Activated naive CD4-positive, alpha-beta T cell treated with Interleukin-2 at 50 U/mL for 16 hours (primary cell): Measurements from ENCODE around the gene HYOU1.
"Not testable (repeated sequence)": the region's sequence is repeated elsewhere in the genome, so short reads cannot be mapped to it uniquely, and the experiment has no call there.

ENCODE experiments used
- DNase-seq: peaks from one replicate; pipeline ENCODE4 v3.0.0-alpha.2; 2020

The HYOU1 gene

DNA sequence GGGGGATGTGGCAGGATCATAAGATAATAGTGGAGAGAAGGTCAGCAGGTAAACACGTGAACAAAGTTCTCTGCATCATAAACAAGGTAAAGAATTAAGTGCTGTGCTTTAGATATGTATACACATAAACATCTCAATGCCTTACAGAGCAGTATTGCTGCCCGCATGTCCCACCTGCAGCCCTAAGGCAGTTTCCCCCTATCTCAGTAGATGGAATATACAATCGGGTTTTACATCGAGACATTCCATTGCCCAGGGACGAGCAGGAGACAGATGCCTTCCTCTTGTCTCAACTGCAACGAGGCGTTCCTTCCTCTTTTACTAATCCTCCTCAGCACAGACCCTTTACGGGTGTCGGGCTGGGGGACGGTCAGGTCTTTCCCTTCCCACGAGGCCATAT is 17.5 kb downstream of the HYOU1 start:
- not testable (repeated sequence) for DNase-seq

- DNase-seq, result no peak
Observed at GRCh38 chr11:119038884-119039283, 18.1 kb downstream of the HYOU1 start.

GRCh38 chr11:119034813-119035212 is 22.2 kb downstream of the HYOU1 start:
- no peak for DNase-seq

DNA sequence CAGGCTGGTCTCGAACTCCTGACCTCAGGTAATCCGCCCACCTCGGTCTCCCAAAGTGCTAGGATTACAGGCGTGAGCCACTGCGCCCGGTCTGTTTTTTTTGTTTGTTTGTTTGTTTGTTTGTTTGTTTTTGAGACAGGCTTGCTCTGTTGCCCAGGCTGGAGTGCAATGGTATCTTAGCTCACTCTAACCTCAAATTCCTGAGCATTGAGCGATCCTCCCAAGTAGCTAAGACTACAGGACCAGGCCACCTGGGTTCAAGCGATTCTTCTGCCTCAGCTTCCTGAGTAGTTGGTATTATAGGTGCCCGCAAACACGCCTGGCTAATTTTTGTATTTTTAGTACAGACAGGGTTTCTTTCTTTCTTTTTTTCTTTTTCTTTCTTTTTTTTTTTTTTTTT is 23.6 kb downstream of the HYOU1 start:
- not testable (repeated sequence) for DNase-seq

- DNase-seq, result no peak
Observed at GRCh38 chr11:119031912-119032280, 25.1 kb downstream of the HYOU1 start.

DNA sequence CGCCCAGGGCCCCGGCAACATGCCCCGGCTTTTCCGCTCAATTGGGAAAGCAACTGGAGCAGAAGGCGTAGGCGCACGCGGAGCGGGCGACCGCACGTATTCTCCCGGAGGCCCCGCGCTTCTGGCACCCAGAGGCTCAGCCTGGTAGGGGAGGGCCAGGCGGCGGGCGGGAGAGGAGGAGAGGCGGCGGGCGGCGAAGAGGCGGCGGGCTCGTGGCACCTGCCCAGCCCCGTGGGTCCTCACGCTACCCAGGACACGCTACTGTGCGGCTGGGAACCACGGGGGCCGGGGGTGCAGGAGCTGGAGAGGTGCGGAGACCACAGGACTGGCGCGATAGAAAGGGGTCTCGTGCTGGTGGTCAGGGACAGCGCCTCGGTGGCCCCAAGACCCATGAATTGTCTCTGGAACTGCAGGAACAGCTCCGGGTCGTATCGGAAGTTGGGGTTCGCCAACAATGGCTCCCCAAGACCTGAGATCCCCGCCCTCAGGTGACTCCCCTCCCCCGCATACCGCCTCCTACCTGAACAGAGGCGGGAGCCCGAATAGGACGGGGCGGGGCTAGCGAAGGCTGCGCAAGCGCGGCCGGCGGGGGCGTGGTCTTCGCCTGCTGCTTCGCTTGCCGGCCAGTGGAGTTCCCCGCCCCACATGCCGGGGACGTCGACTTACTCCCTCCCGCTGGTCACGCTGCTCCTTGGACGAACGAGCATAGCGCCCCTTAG is 26.5 kb downstream of the HYOU1 start, which contains the start of gene SLC37A4:
TSS of gene SLC37A4 (minus strand) at position 549 of the 719 bp plus-strand sequence.
- peak; percentile 98 for DNase-seq

- no peak for DNase-seq
Observed at GRCh38 chr11:119030029-119030328, 27.0 kb downstream of the HYOU1 start.

- peak; percentile 73 for DNase-seq
Observed at GRCh38 chr11:119029340-119030028, 27.5 kb downstream of the HYOU1 start.

GRCh38 chr11:119029069-119029339 is 28.0 kb downstream of the HYOU1 start:
- DNase-seq, result no peak

- no peak for DNase-seq
Observed at GRCh38 chr11:119028346-119029068, 28.5 kb downstream of the HYOU1 start.

GRCh38 chr11:119027561-119028345 is 29.3 kb downstream of the HYOU1 start:
- no peak for DNase-seq

DNA sequence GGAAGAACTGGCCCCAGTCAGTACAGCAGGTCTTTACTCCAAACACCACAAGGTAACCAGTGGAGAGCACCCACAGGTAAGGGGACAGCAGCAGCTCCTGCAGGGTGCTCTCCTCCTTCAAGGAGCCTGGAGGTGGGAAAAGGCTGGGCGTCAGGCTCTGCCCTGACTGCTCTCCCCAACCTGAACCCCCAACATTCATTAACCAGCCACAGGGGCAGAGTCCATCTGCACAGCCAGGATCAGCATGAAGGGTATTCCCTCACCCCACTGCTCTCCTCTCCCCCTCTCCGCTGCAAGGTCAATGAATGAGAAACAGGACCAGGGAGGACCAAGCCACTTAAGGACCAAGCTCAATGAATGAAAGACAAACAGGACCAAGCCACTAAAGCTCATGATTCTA is 30.0 kb downstream of the HYOU1 start:
- no peak for DNase-seq

GRCh38 chr11:119025978-119026766 is 30.8 kb downstream of the HYOU1 start:
- no peak for DNase-seq

- no peak for DNase-seq
Observed at GRCh38 chr11:119025541-119025940, 31.5 kb downstream of the HYOU1 start.

DNA sequence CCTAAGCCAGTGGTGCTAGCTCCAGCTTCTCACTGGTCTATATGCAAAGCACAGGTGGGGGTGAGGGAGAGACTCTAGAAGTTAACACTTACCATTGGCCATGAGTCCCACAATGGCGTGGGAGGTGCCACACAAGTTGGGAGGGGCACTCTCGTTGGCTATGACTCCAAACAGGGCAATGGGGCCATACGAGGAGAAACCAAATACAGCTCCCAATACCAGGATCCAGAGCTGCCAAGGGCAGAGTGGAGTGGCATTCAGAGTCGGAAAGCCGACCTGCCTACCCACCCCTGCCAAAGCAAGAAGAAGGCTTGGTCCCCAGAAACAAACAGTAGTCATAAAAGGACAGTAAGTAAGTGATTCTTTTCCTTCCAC is 31.9 kb downstream of the HYOU1 start:
- DNase-seq, result no peak

DNA sequence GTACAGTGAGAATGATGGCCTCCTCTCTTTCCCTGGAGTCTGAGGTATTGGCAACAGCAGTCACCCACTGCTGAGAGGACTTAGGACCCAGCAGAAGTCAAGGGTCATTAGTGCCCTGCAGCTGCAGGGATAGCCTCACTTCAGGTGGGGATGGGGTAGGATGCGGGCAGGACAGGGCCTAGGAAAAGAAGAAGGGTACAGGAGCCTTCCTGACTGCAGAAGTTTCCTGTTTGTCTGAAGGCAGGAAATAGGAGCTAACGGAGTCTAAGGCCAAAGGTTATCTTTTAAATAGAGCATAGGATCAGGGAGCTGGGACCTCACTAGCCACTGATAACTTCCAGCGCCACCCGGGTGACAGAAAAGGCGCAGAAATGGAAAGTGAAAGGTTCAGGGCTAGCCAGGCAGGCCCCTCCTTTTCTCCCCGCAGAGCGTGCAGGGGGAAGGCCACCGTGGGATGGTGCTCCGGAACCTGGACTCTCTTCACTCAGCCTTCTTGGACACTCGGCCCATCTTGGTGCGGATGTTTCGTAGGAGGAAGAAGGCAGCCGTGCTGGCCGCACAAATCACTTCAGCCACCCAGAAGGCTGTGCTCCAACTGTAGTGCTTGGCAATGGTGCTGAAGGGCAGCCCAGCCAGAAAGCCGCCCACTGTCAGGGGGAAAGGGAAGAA is 32.4 kb downstream of the HYOU1 start:
- DNase-seq, result no peak

- no peak for DNase-seq
Observed at GRCh38 chr11:119023741-119024140, 33.3 kb downstream of the HYOU1 start.

GRCh38 chr11:119021631-119022030 is 35.4 kb downstream of the HYOU1 start:
- no peak for DNase-seq

GRCh38 chr11:119019996-119020395 is 37.0 kb downstream of the HYOU1 start:
- no peak for DNase-seq

GRCh38 chr11:119018074-119018938 is 38.7 kb downstream of the HYOU1 start, which contains the start of the genes RPS25 and TRAPPC4:
Gene RPS25 (minus strand): TSS chr11:119018343. CDS start chr11:119018284, 59 bp downstream.
Gene TRAPPC4 (plus strand): TSS chr11:119018766. CDS start chr11:119018796, 30 bp downstream.
- DNase-seq, result peak; percentile 97

DNA sequence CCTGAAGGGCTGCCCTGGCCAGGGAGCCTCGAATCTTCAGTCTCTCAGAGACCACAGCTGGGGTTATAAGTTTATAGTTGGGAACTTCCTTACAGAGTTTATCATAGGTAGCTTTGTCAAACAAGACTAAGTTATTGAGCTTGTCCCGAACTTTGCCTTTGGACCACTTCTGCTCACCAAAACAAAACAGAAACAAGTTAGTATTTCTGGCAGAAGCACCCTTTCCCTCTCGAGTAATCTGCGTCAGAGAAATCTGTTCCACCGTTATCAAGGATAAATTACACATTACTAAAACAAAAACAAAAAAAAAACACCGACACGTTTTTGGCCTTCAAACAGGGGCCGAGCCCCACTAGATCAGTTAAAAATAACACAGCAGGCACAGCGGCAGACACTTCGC is 39.6 kb downstream of the HYOU1 start:
- DNase-seq, result not testable (repeated sequence)
